ENCODE data around the gene DPP10.

Gene DPP10

DNA sequence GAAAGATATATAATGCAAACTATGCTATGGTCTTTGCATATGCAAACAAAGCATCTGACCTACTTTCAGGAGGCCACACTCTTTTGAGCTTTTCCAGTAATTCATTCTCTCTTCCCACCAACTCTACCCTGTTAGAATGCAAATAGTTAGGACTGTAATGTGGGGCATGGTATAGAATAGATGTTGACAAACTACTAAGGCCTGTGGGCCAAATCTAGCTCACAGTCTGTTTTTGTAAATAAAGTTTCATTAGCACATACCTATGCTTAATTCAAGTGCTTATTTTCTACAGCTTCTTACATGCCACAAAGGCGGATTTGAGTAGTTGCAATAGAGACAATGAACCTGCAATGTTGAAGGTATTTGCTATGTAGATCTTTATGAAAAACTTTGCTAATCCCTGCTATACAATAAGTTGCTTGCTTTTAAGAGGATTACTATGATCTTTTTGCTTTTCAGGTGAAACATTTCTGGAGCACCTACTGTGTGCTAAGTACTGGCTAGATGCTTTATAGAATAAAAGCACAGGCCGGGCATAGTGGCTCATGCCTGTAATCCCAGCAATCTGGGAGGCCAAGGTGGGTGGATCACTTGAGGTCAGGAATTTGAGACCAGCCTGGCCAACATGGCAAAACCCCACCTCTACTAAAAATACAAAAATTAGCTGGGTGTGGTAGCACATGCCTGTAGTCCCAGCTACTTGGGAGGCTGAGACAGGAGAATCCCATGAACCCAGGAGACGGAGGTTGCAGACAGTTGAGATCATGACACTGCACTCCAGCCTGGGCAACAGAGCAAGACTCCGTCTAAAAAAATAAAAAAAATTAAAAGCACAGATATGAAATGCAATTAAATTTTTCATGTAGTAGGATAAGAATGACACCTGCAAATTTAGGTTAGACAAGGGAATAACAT, 267.8 kb downstream of the DPP10 start:
- no peaks in the 10 kb centered on the region for H3K27me3 ChIP-seq (ENCODE audit: insufficient read depth, low read length, poor library complexity)
- H4K8ac ChIP-seq (ENCODE audit: low read depth, low read length): no peak overlapping the region
- DNase-seq: peak; percentile 29
- no peak overlapping the region for H3K23ac ChIP-seq (ENCODE audit: low read length)
- H3K9ac ChIP-seq (ENCODE audit: low read length): no peak overlapping the region
- H4K5ac ChIP-seq (ENCODE audit: low read length): no peak overlapping the region
- no peak overlapping the region for H2AK5ac ChIP-seq (ENCODE audit: low read length)
- no peaks in the 10 kb centered on the region for H3K36me3 ChIP-seq (ENCODE audit: control insufficient read depth, insufficient read depth, low read length)
- no peak overlapping the region for H3K56ac ChIP-seq (ENCODE audit: low read length)
- no peak overlapping the region for H2BK15ac ChIP-seq (replicated peaks; ENCODE audit: low read depth)
- H3K4me1 ChIP-seq (ENCODE audit: control insufficient read depth, low read depth, low read length): no peaks in the 10 kb centered on the region
- H3K4me3 ChIP-seq (ENCODE audit: low read length): no peak overlapping the region
- no peaks in the 10 kb centered on the region for H3K79me1 ChIP-seq (ENCODE audit: low read length)
- WGBS (ENCODE audit: extremely low coverage, insufficient coverage, low lambda C conversion rate): no CpG with 5 or more reads among the region's 4 CpGs
- H3K4me2 ChIP-seq (ENCODE audit: low read length): no peak overlapping the region
- no peak overlapping the region for H2BK5ac ChIP-seq (ENCODE audit: low read length)
- H3K27ac ChIP-seq (ENCODE audit: low read depth, low read length): no peak overlapping the region
- H3K79me2 ChIP-seq (ENCODE audit: control insufficient read depth, insufficient read depth, low read length): no peaks in the 10 kb centered on the region
- H3K4ac ChIP-seq (ENCODE audit: low read depth, low read length): no peak overlapping the region
- H3K18ac ChIP-seq (ENCODE audit: low read length): no peak overlapping the region
- no peak overlapping the region for H2BK120ac ChIP-seq (ENCODE audit: low read depth, low read length)

DNA sequence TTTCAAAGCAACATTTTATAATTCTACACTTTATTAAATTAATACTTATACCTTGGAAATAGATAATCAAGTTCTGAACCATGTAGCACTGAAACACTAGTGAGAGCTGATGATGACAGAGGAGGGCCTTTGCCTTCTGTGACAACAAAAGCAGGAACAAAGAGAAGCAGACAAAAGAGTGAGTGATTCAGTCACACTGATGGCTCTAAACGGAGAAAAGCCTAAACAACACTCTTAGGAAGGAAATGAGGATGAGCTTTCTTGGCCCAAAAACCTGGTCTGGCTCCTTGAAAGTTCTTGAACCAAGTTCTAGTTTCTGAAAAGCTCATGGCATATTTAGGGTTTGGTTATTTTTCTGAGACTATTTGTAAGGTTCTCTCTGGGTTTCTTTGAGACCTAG, 271.9 kb downstream of the DPP10 start:
- Histone ChIP-seq H3K79me2 (ENCODE audit: control insufficient read depth, insufficient read depth, low read length) (no peaks in the 10 kb centered on the region), H3K56ac (ENCODE audit: low read length) (no peak overlapping the region), H2AK5ac (ENCODE audit: low read length) (no peak overlapping the region), H4K5ac (ENCODE audit: low read length) (no peak overlapping the region), H3K27me3 (ENCODE audit: insufficient read depth, low read length, poor library complexity) (no peaks in the 10 kb centered on the region), H3K18ac (ENCODE audit: low read length) (no peak overlapping the region), H3K79me1 (ENCODE audit: low read length) (no peaks in the 10 kb centered on the region), H3K4me2 (ENCODE audit: low read length) (no peak overlapping the region), H3K23ac (ENCODE audit: low read length) (no peak overlapping the region), H3K4me3 (ENCODE audit: low read length) (no peak overlapping the region), H3K9ac (ENCODE audit: low read length) (no peak overlapping the region), H3K27ac (ENCODE audit: low read depth, low read length) (no peak overlapping the region), H4K8ac (ENCODE audit: low read depth, low read length) (no peak overlapping the region), H3K4ac (ENCODE audit: low read depth, low read length) (no peak overlapping the region), H2BK120ac (ENCODE audit: low read depth, low read length) (no peak overlapping the region), H2BK15ac (replicated peaks; ENCODE audit: low read depth) (no peak overlapping the region), H2BK5ac (ENCODE audit: low read length) (no peak overlapping the region), H3K36me3 (ENCODE audit: control insufficient read depth, insufficient read depth, low read length) (no peaks in the 10 kb centered on the region), H3K4me1 (ENCODE audit: control insufficient read depth, low read depth, low read length) (no peaks in the 10 kb centered on the region)
- no CpG with 5 or more reads among the region's 1 CpG for WGBS (ENCODE audit: extremely low coverage, insufficient coverage, low lambda C conversion rate)
- DNase-seq: peak; percentile 12

DNA sequence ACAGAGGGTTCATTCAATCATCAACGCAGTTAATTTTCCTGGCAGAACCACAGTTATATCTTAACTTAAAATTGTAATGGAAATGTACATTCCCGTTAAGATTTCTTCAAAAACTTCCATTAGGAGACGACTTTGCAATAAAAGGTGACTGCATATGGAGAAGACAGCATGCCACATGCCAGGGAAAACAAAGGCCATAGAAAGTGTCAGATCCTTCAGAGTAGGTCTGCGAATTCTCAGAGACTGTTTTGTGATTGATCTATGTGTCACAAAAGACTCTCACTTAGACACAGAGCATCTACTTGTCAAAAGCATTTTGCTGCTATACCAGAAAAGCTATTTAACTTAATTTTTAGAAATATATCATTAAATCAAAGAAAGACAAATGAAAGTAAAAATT, 274.6 kb downstream of the DPP10 start:
- Histone ChIP-seq H3K4me1 (ENCODE audit: control insufficient read depth, low read depth, low read length) (no peaks in the 10 kb centered on the region), H3K18ac (ENCODE audit: low read length) (no peak overlapping the region), H3K79me1 (ENCODE audit: low read length) (no peaks in the 10 kb centered on the region), H2BK120ac (ENCODE audit: low read depth, low read length) (no peak overlapping the region), H3K36me3 (ENCODE audit: control insufficient read depth, insufficient read depth, low read length) (no peaks in the 10 kb centered on the region), H3K23ac (ENCODE audit: low read length) (no peak overlapping the region), H3K79me2 (ENCODE audit: control insufficient read depth, insufficient read depth, low read length) (no peaks in the 10 kb centered on the region), H2BK5ac (ENCODE audit: low read length) (no peak overlapping the region), H3K27me3 (ENCODE audit: insufficient read depth, low read length, poor library complexity) (no peaks in the 10 kb centered on the region), H3K4me2 (ENCODE audit: low read length) (no peak overlapping the region), H3K4me3 (ENCODE audit: low read length) (no peak overlapping the region), H2AK5ac (ENCODE audit: low read length) (no peak overlapping the region), H3K56ac (ENCODE audit: low read length) (no peak overlapping the region), H3K27ac (ENCODE audit: low read depth, low read length) (no peak overlapping the region), H4K5ac (ENCODE audit: low read length) (no peak overlapping the region), H3K4ac (ENCODE audit: low read depth, low read length) (no peak overlapping the region), H2BK15ac (replicated peaks; ENCODE audit: low read depth) (no peak overlapping the region), H4K8ac (ENCODE audit: low read depth, low read length) (no peak overlapping the region), H3K9ac (ENCODE audit: low read length) (no peak overlapping the region)
- WGBS (ENCODE audit: extremely low coverage, insufficient coverage, low lambda C conversion rate): no CpG with 5 or more reads among the region's 4 CpGs
- DNase-seq: no peak

DNA sequence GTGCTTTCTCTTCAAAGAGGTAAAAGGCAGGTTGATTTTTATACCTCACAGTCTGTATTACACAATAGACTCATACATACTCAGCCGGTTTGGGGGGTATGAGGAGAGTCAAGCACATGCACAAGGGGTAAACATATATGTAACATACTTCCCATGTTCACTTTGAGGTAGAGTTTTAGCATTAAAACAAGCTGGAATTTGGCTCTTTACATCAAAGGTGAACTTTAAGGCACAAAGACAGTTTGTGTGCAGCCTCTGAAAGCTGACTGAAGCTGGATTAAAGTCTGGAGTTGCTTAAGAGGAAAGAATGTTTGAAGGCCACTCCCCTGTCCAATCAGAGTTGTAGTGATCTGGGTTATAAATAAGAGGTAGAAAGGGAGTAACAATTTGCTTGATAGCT, 282.0 kb downstream of the DPP10 start:
- H2BK120ac ChIP-seq (ENCODE audit: low read depth, low read length): no peak overlapping the region
- no peak overlapping the region for H3K56ac ChIP-seq (ENCODE audit: low read length)
- H3K9ac ChIP-seq (ENCODE audit: low read length): no peak overlapping the region
- H3K18ac ChIP-seq (ENCODE audit: low read length): no peak overlapping the region
- no peak for DNase-seq
- H3K4me3 ChIP-seq (ENCODE audit: low read length): no peak overlapping the region
- H3K4me2 ChIP-seq (ENCODE audit: low read length): no peak overlapping the region
- H3K4ac ChIP-seq (ENCODE audit: low read depth, low read length): no peak overlapping the region
- no peak overlapping the region for H4K5ac ChIP-seq (ENCODE audit: low read length)
- H3K79me1 ChIP-seq (ENCODE audit: low read length): no peaks in the 10 kb centered on the region
- no peak overlapping the region for H2BK15ac ChIP-seq (replicated peaks; ENCODE audit: low read depth)
- H3K27me3 ChIP-seq (ENCODE audit: insufficient read depth, low read length, poor library complexity): no peaks in the 10 kb centered on the region
- no peaks in the 10 kb centered on the region for H3K4me1 ChIP-seq (ENCODE audit: control insufficient read depth, low read depth, low read length)
- H2AK5ac ChIP-seq (ENCODE audit: low read length): no peak overlapping the region
- no peak overlapping the region for H3K23ac ChIP-seq (ENCODE audit: low read length)
- no peak overlapping the region for H4K8ac ChIP-seq (ENCODE audit: low read depth, low read length)
- H2BK5ac ChIP-seq (ENCODE audit: low read length): no peak overlapping the region
- no peaks in the 10 kb centered on the region for H3K36me3 ChIP-seq (ENCODE audit: control insufficient read depth, insufficient read depth, low read length)
- no peak overlapping the region for H3K27ac ChIP-seq (ENCODE audit: low read depth, low read length)
- H3K79me2 ChIP-seq (ENCODE audit: control insufficient read depth, insufficient read depth, low read length): no peaks in the 10 kb centered on the region
- WGBS (ENCODE audit: extremely low coverage, insufficient coverage, low lambda C conversion rate): no CpG with 5 or more reads among the region's 1 CpG

DNA sequence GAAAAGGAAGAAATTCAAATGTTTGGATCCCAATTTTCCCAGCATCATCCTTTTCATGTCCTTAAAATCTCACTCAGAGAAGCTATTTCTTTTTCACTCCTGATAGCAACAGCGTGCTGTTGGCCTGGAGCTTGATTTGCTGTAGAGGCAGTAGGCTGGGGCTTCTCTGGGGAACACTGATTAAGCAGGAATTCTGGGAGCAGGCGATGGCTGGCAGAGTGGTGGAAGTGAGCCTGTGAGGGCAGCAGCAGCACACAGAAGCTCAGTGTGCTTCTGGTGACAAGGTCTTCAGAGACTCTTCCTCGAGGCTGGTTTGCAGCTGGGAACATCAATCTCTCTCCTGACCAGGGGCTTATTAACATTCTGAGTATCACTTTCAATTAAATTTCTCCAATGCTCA, 284.6 kb downstream of the DPP10 start:
- no peak overlapping the region for H4K8ac ChIP-seq (ENCODE audit: low read depth, low read length)
- H3K79me2 ChIP-seq (ENCODE audit: control insufficient read depth, insufficient read depth, low read length): no peaks in the 10 kb centered on the region
- peak; percentile 11 for DNase-seq
- H3K27me3 ChIP-seq (ENCODE audit: insufficient read depth, low read length, poor library complexity): no peaks in the 10 kb centered on the region
- no peak overlapping the region for H4K5ac ChIP-seq (ENCODE audit: low read length)
- H3K9ac ChIP-seq (ENCODE audit: low read length): no peak overlapping the region
- H3K4me2 ChIP-seq (ENCODE audit: low read length): no peak overlapping the region
- H3K27ac ChIP-seq (ENCODE audit: low read depth, low read length): no peak overlapping the region
- H3K79me1 ChIP-seq (ENCODE audit: low read length): no peaks in the 10 kb centered on the region
- no peak overlapping the region for H2BK15ac ChIP-seq (replicated peaks; ENCODE audit: low read depth)
- no peak overlapping the region for H2AK5ac ChIP-seq (ENCODE audit: low read length)
- no peaks in the 10 kb centered on the region for H3K36me3 ChIP-seq (ENCODE audit: control insufficient read depth, insufficient read depth, low read length)
- no peak overlapping the region for H3K56ac ChIP-seq (ENCODE audit: low read length)
- no peak overlapping the region for H3K18ac ChIP-seq (ENCODE audit: low read length)
- no peak overlapping the region for H3K23ac ChIP-seq (ENCODE audit: low read length)
- no peak overlapping the region for H3K4me3 ChIP-seq (ENCODE audit: low read length)
- no peaks in the 10 kb centered on the region for H3K4me1 ChIP-seq (ENCODE audit: control insufficient read depth, low read depth, low read length)
- no peak overlapping the region for H3K4ac ChIP-seq (ENCODE audit: low read depth, low read length)
- WGBS (ENCODE audit: extremely low coverage, insufficient coverage, low lambda C conversion rate): no CpG with 5 or more reads among the region's 3 CpGs
- no peak overlapping the region for H2BK5ac ChIP-seq (ENCODE audit: low read length)
- H2BK120ac ChIP-seq (ENCODE audit: low read depth, low read length): no peak overlapping the region

DNA sequence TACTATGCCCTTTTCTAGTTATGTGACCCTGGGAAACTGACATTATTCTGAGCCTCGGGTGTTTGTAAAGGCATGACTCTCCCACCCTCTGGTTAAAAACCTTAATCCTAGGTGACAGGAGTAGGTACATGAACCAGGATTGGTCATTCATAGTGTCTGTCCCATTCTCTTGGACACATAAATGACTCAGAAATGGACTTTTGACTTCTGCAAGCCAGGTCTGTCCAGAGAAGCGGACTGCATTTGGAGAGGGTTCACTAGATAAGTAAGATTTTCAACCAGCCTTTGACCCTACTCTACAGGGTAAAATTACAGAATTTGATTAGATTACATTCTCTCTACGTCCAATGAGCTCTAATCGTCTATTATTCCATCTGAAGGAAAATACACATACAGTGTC, 285.9 kb downstream of the DPP10 start:
- no peak overlapping the region for H3K4ac ChIP-seq (ENCODE audit: low read depth, low read length)
- no peak overlapping the region for H3K27ac ChIP-seq (ENCODE audit: low read depth, low read length)
- no CpG with 5 or more reads among the region's 4 CpGs for WGBS (ENCODE audit: extremely low coverage, insufficient coverage, low lambda C conversion rate)
- no peaks in the 10 kb centered on the region for H3K27me3 ChIP-seq (ENCODE audit: insufficient read depth, low read length, poor library complexity)
- H3K79me1 ChIP-seq (ENCODE audit: low read length): no peaks in the 10 kb centered on the region
- no peak overlapping the region for H3K4me2 ChIP-seq (ENCODE audit: low read length)
- no peak overlapping the region for H3K56ac ChIP-seq (ENCODE audit: low read length)
- H2BK120ac ChIP-seq (ENCODE audit: low read depth, low read length): no peak overlapping the region
- DNase-seq: no peak
- H3K36me3 ChIP-seq (ENCODE audit: control insufficient read depth, insufficient read depth, low read length): no peaks in the 10 kb centered on the region
- no peaks in the 10 kb centered on the region for H3K4me1 ChIP-seq (ENCODE audit: control insufficient read depth, low read depth, low read length)
- H2BK15ac ChIP-seq (replicated peaks; ENCODE audit: low read depth): no peak overlapping the region
- H2BK5ac ChIP-seq (ENCODE audit: low read length): no peak overlapping the region
- no peak overlapping the region for H3K4me3 ChIP-seq (ENCODE audit: low read length)
- H2AK5ac ChIP-seq (ENCODE audit: low read length): no peak overlapping the region
- H4K5ac ChIP-seq (ENCODE audit: low read length): no peak overlapping the region
- no peak overlapping the region for H3K9ac ChIP-seq (ENCODE audit: low read length)
- no peak overlapping the region for H3K23ac ChIP-seq (ENCODE audit: low read length)
- no peaks in the 10 kb centered on the region for H3K79me2 ChIP-seq (ENCODE audit: control insufficient read depth, insufficient read depth, low read length)
- H3K18ac ChIP-seq (ENCODE audit: low read length): no peak overlapping the region
- no peak overlapping the region for H4K8ac ChIP-seq (ENCODE audit: low read depth, low read length)

Data from mesendoderm (in vitro differentiated cells).